Loucy (cell line): Measurements from ENCODE around the gene PSMC3.

Experiments
- H2AFZ ChIP-seq: fragments of 200-600 bp; sonication (generic); 2 replicates; pipeline ENCODE4 v1.6.0; 2016; ENCODE audit warnings: antibody characterized with exemption, mild to moderate bottlenecking, low read length, moderate library complexity
- H3F3A ChIP-seq: fragments of 200-600 bp; 2 replicates; pipeline ENCODE4 v1.6.0; 2016; ENCODE audit warnings: antibody characterized with exemption, low read depth, mild to moderate bottlenecking
- H3K27me3 ChIP-seq: fragments of 200-600 bp; sonication (generic); 2 replicates; pipeline ENCODE4 v1.6.1; 2014; ENCODE audit warnings: low read length, mild to moderate bottlenecking; ENCODE audit not compliant: insufficient read depth, poor library complexity, severe bottlenecking
- H3K36me3 ChIP-seq: fragments of 200-600 bp; sonication (generic); 2 replicates; pipeline ENCODE4 v1.6.1; 2016; ENCODE audit warnings: low read length; ENCODE audit not compliant: insufficient read depth
- H3K4me1 ChIP-seq: fragments of 200-600 bp; sonication (generic); 2 replicates; pipeline ENCODE4 v1.5.1; 2014; ENCODE audit warnings: low read length, mild to moderate bottlenecking; ENCODE audit not compliant: insufficient read depth, poor library complexity, severe bottlenecking
- H3K4me2 ChIP-seq: fragments of 200-600 bp; sonication (generic); 2 replicates; pipeline ENCODE4 v1.6.0; 2014; ENCODE audit warnings: antibody characterized with exemption, low read length, low read depth, mild to moderate bottlenecking; ENCODE audit not compliant: poor library complexity, severe bottlenecking
- H3K4me3 ChIP-seq: fragments of 200-600 bp; sonication (generic); 2 replicates; pipeline ENCODE4 v1.5.1; 2014; ENCODE audit warnings: low read length, mild to moderate bottlenecking, mixed read lengths; ENCODE audit not compliant: poor library complexity, severe bottlenecking
- H3K79me2 ChIP-seq: fragments of 200-600 bp; sonication (generic); 2 replicates; pipeline ENCODE4 v1.6.1; 2014; ENCODE audit warnings: low read length; ENCODE audit not compliant: insufficient read depth
- H3K9ac ChIP-seq: fragments of 200-600 bp; sonication (generic); 2 replicates; pipeline ENCODE4 v1.6.0; 2014; ENCODE audit warnings: mild to moderate bottlenecking, low read depth, low read length, moderate library complexity; ENCODE audit not compliant: poor library complexity, severe bottlenecking
- H3K9me2 ChIP-seq: fragments of 200-600 bp; sonication (generic); replicated peaks from 2 replicates; pipeline ENCODE4 v1.6.1; 2016; ENCODE audit warnings: low read depth, low read length, mixed read lengths
- H3K9me3 ChIP-seq: fragments of 200-600 bp; sonication (generic); 2 replicates; pipeline ENCODE4 v1.6.1; 2014; ENCODE audit warnings: mild to moderate bottlenecking, antibody characterized with exemption, low read length, low read depth; ENCODE audit not compliant: insufficient read depth
- H4K20me1 ChIP-seq: fragments of 200-600 bp; sonication (generic); 2 replicates; pipeline ENCODE4 v1.6.0; 2014; ENCODE audit warnings: antibody characterized with exemption, low read length, mild to moderate bottlenecking; ENCODE audit not compliant: insufficient read depth, poor library complexity, severe bottlenecking
- EZH2phosphoT487 ChIP-seq: fragments of 200-600 bp; IDR thresholded peaks from 2 replicates; pipeline ENCODE4 v1.6.1; 2018; ENCODE audit warnings: antibody characterized with exemption, mild to moderate bottlenecking, moderate library complexity, borderline replicate concordance
- TF ChIP-seq, protein P1 (sequence below): fragments of 200-600 bp; sonication (generic); conservative IDR thresholded peaks from 2 replicates; pipeline ENCODE4 v1.5.1; 2014; ENCODE audit warnings: mild to moderate bottlenecking, antibody characterized with exemption, low read length

Gene PSMC3

GRCh38 chr11:47415949-47416472 is 10.2 kb downstream of the PSMC3 start:
- Histone ChIP-seq H2AFZ (no peak overlapping the region), H3K9me2 (no peaks in the 10 kb centered on the region), H3K4me3 (no peak overlapping the region), H3K36me3 (peaks cover 34% of the 10 kb centered on the region; the same call in 1 of the 2 replicates), H3K79me2 (no peaks in the 10 kb centered on the region), H3K9me3 (no peaks in the 10 kb centered on the region), H4K20me1 (no peaks in the 10 kb centered on the region), H3K27me3 (no peaks in the 10 kb centered on the region), H3K4me1 (no peaks in the 10 kb centered on the region), H3F3A (no peaks in the 10 kb centered on the region), H3K4me2 (no peak overlapping the region), H3K9ac (no peak overlapping the region)
- TF ChIP-seq, protein P1, sequence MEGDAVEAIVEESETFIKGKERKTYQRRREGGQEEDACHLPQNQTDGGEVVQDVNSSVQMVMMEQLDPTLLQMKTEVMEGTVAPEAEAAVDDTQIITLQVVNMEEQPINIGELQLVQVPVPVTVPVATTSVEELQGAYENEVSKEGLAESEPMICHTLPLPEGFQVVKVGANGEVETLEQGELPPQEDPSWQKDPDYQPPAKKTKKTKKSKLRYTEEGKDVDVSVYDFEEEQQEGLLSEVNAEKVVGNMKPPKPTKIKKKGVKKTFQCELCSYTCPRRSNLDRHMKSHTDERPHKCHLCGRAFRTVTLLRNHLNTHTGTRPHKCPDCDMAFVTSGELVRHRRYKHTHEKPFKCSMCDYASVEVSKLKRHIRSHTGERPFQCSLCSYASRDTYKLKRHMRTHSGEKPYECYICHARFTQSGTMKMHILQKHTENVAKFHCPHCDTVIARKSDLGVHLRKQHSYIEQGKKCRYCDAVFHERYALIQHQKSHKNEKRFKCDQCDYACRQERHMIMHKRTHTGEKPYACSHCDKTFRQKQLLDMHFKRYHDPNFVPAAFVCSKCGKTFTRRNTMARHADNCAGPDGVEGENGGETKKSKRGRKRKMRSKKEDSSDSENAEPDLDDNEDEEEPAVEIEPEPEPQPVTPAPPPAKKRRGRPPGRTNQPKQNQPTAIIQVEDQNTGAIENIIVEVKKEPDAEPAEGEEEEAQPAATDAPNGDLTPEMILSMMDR = no peak
- TF ChIP-seq EZH2phosphoT487 = no peak

- no peak overlapping the region for H3K4me2 ChIP-seq
Observed at GRCh38 chr11:47415091-47415854, 11.0 kb downstream of the PSMC3 start.

DNA sequence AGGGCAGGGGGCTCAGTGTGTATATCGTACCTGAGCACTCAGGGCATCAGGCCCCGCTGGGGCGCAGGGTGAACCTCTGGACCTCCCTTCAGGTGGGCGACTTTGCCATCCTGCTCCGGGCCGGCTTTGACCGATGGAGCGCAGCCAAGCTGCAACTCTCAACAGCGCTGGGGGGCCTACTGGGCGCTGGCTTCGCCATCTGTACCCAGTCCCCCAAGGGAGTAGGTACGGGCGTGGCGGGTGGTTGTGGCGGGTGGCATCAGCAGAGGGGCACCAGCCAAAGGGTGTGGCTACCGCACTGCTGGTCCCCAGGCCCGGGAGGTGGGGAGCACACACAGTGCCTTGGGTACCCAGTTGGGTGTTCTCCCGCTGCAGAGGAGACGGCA is 11.6 kb downstream of the PSMC3 start:
- Histone ChIP-seq H4K20me1 (no peaks in the 10 kb centered on the region), H3K4me2 (no peak overlapping the region)

More at GRCh38 chr11:47415091-47415854, 11.0 kb downstream of the PSMC3 start:
- Histone ChIP-seq H3K9me3 (no peaks in the 10 kb centered on the region), H4K20me1 (no peaks in the 10 kb centered on the region), H3K4me3 (no peak overlapping the region), H3K4me1 (no peaks in the 10 kb centered on the region), H3K27me3 (no peaks in the 10 kb centered on the region), H3K9ac (no peak overlapping the region), H3F3A (no peaks in the 10 kb centered on the region), H3K9me2 (no peaks in the 10 kb centered on the region), H2AFZ (no peak overlapping the region), H3K79me2 (no peaks in the 10 kb centered on the region), H3K36me3 (peaks cover 27% of the 10 kb centered on the region; the same call in 1 of the 2 replicates)
- TF ChIP-seq EZH2phosphoT487 = no peak
- TF ChIP-seq, protein P1 = no peak

More for the DNA sequence above, 11.6 kb downstream of the PSMC3 start:
- no peaks in the 10 kb centered on the region for H3K9me2 ChIP-seq
- no peaks in the 10 kb centered on the region for H3K27me3 ChIP-seq
- H3K9me3 ChIP-seq = no peaks in the 10 kb centered on the region
- no peaks in the 10 kb centered on the region for H3K79me2 ChIP-seq
- H2AFZ ChIP-seq = no peak overlapping the region
- peaks cover under 1% of the 10 kb centered on the region for H3K4me1 ChIP-seq
- H3F3A ChIP-seq = no peaks in the 10 kb centered on the region
- no peak for TF ChIP-seq EZH2phosphoT487
- TF ChIP-seq, protein P1 = no peak
- no peak overlapping the region for H3K4me3 ChIP-seq
- peaks cover 21% of the 10 kb centered on the region; the same call in 1 of the 2 replicates for H3K36me3 ChIP-seq
- no peak overlapping the region for H3K9ac ChIP-seq
